CD4-positive, alpha-beta T cell (primary cell): Measurements from ENCODE around the gene NFAM1. TPM values are rescaled to one million over a fixed set of nuclear protein-coding genes. Genes with fewer than 3 reads are reported as not detected.

Experiments used
- ATAC-seq: fragments of 200-7000 bp; cut with Tn5 transposase; one replicate; pipeline ENCODE4 v1.10.0; 2022; ENCODE audit warnings: mild to moderate bottlenecking; ENCODE audit not compliant: poor library complexity
- CTCF ChIA-PET: fragments of 350-600 bp; sonication (Branson Sonifier 250); formaldehyde crosslinking; loops from one replicate; lab custom pipeline; 2021; ENCODE audit warnings: antibody characterized with exemption, inconsistent platforms; lab: Charles Lee
- POLR2A ChIA-PET: fragments of 350-600 bp; sonication (Branson Sonifier 250); formaldehyde crosslinking; loops from one replicate; lab custom pipeline; 2021; ENCODE audit warnings: antibody characterized with exemption, inconsistent platforms; lab: Charles Lee
- DNase-seq, 14 experiments: peaks; one replicate each; pipeline ENCODE4 v3.0.0-alpha.2; 2013 to 2020; ENCODE audit warnings: mixed read lengths in 2 of 14
- H3K27ac ChIP-seq, 2 donors: one replicate each; pipeline versions ENCODE4 v1.5.1 to v1.7.0; 2013; ENCODE audit warnings: low read length in 2 of 2, low read depth in 1 of 2, mild to moderate bottlenecking in 1 of 2
- H3K27me3 ChIP-seq, 2 experiments: 1 replicate in 1 of 2; 2 replicates in 1 of 2; pipeline versions ENCODE4 v1.6.1 to v1.7.0; 2013; ENCODE audit warnings: low read length in 2 of 2, control low read depth in 1 of 2, mild to moderate bottlenecking in 1 of 2, moderate library complexity in 1 of 2; ENCODE audit not compliant: insufficient read depth in 2 of 2, control insufficient read depth in 1 of 2
- H3K36me3 ChIP-seq: one replicate; pipeline ENCODE4 v1.6.1; 2013; ENCODE audit warnings: low read length, control low read depth; ENCODE audit not compliant: insufficient read depth
- H3K4me1 ChIP-seq: one replicate; pipeline ENCODE4 v1.6.1; 2013; ENCODE audit warnings: low read length, control low read depth; ENCODE audit not compliant: insufficient read depth
- H3K4me3 ChIP-seq: one replicate; pipeline ENCODE4 v1.5.1; 2013; ENCODE audit warnings: mild to moderate bottlenecking, low read length, moderate library complexity
- H3K9me3 ChIP-seq, 2 experiments: 1 replicate in 1 of 2; 2 replicates in 1 of 2; pipeline versions ENCODE4 v1.6.1 to v1.7.0; 2013; ENCODE audit warnings: low read length in 2 of 2, mild to moderate bottlenecking in 2 of 2, control low read depth in 1 of 2, moderate library complexity in 1 of 2; ENCODE audit not compliant: control insufficient read depth in 1 of 2, insufficient read depth in 1 of 2
- H3K27ac Mint-ChIP-seq: one replicate; pipeline ENCODE4 v1.8.0; 2020; ENCODE audit warnings: mixed read lengths
- H3K27me3 Mint-ChIP-seq: one replicate; pipeline ENCODE4 v1.8.0; 2021; ENCODE audit warnings: mixed read lengths
- H3K36me3 Mint-ChIP-seq: one replicate; pipeline ENCODE4 v1.8.0; 2021; ENCODE audit warnings: low read depth, mixed read lengths
- H3K4me1 Mint-ChIP-seq: one replicate; pipeline ENCODE4 v1.8.0; 2021; ENCODE audit warnings: low read depth, mixed read lengths
- H3K4me3 Mint-ChIP-seq: one replicate; pipeline ENCODE4 v1.8.0; 2020; ENCODE audit warnings: mild to moderate bottlenecking, mixed read lengths
- H3K9me3 Mint-ChIP-seq: one replicate; pipeline ENCODE4 v1.8.0; 2020; ENCODE audit warnings: mixed read lengths
- intact Hi-C, 2 experiments: fragments of 100-400 bp; cut with DNase I in 1 of 2; cut with micrococcal nuclease in 1 of 2; formaldehyde crosslinking; loops; one replicate each; pipeline versions ENCODE4 v1.15.1 to v1.9.0; 2023 to 2025; cut with DNase I, micrococcal nuclease
- total RNA-seq, 174 experiments: library from RNA in 2 of 174; stranded (reverse) in 2 of 174; gene quantifications; one replicate each; pipeline ENCODE4 v1.2.3 and lab custom pipeline; 2021 to 2026
- TF ChIP-seq, protein P1 (sequence below): fragments of 200-600 bp; IDR thresholded peaks from one replicate; pipeline ENCODE4 v1.8.0; 2022; ENCODE audit warnings: antibody characterized with exemption, mild to moderate bottlenecking

NFAM1 gene
- total RNA-seq, 2 experiments from 2014 or later, result 0.34 to 0.38 TPM

DNA sequence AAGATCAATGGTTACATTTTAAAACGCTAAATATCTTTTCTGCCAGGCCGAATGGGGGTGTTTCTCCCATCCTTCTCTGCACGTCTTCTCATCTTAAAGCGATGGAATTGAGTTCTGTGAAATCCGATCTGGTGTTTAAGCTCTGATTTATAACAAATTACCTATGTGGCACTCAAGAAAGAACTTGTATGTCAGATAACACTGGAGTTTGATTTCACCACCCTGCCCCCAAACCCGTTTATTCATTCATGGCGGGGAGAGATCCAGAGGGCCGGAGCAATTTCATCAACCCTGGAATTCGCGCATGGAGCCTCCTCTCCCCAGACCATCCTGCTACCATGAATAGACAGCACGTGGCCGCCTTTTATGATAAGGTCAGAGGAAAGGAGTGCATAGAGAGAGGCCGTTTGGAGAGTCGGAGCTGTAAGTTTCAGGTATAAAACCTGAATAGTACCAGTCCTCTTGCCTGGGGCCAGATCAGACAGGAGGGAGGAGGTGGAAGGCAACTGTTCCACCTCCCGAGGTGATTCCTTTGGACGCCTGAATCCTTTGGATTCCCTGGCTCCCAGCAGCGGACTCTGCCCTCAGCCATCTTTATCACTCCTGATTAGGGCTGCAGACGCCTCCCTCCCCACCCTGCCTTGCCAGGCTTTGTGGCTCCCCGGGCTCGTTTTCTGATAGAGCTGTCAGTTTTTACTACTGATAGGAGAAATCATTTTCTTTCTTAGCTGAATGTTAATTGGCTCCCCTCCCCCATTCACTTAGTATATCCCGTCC lies 27.3 kb upstream of the NFAM1 start:
- TF ChIP-seq, protein P1, sequence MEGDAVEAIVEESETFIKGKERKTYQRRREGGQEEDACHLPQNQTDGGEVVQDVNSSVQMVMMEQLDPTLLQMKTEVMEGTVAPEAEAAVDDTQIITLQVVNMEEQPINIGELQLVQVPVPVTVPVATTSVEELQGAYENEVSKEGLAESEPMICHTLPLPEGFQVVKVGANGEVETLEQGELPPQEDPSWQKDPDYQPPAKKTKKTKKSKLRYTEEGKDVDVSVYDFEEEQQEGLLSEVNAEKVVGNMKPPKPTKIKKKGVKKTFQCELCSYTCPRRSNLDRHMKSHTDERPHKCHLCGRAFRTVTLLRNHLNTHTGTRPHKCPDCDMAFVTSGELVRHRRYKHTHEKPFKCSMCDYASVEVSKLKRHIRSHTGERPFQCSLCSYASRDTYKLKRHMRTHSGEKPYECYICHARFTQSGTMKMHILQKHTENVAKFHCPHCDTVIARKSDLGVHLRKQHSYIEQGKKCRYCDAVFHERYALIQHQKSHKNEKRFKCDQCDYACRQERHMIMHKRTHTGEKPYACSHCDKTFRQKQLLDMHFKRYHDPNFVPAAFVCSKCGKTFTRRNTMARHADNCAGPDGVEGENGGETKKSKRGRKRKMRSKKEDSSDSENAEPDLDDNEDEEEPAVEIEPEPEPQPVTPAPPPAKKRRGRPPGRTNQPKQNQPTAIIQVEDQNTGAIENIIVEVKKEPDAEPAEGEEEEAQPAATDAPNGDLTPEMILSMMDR, result no peak
- Histone ChIP-seq H3K4me3 (no peak overlapping the region), H3K27ac (no peak overlapping the region), H3K27me3 (peaks cover 0 to 10% of the 10 kb centered on the region in 2 experiments), H3K4me1 (no peaks in the 10 kb centered on the region), H3K9me3 (no peaks in the 10 kb centered on the region), H3K36me3 (no peaks in the 10 kb centered on the region)
- ATAC-seq (no peak), DNase-seq (no peak)
- no peaks in the 10 kb centered on the region for H3K36me3 Mint-ChIP-seq
- no peaks in the 10 kb centered on the region for H3K4me1 Mint-ChIP-seq
- H3K9me3 Mint-ChIP-seq, result no peaks in the 10 kb centered on the region
- no peak overlapping the region for H3K4me3 Mint-ChIP-seq
- peaks cover 25% of the 10 kb centered on the region for H3K27me3 Mint-ChIP-seq
- intact Hi-C loops, result no loop called here
- POLR2A ChIA-PET, result no interaction called here
- CTCF ChIA-PET, result no interaction called here
- no peak overlapping the region for H3K27ac Mint-ChIP-seq

GRCh38 chr22:42452916-42453315 lies 20.7 kb upstream of the NFAM1 start:
- Histone ChIP-seq H3K27me3 (peaks cover 0 to 2% of the 10 kb centered on the region in 2 experiments), H3K4me1 (no peaks in the 10 kb centered on the region), H3K4me3 (no peak overlapping the region), H3K36me3 (no peaks in the 10 kb centered on the region), H3K9me3 (no peaks in the 10 kb centered on the region), H3K27ac (no peak overlapping the region)
- Mint-ChIP-seq H3K36me3 (no peaks in the 10 kb centered on the region), H3K27me3 (peaks cover 12% of the 10 kb centered on the region), H3K9me3 (no peaks in the 10 kb centered on the region), H3K27ac (no peak overlapping the region), H3K4me3 (no peak overlapping the region), H3K4me1 (no peaks in the 10 kb centered on the region)
- TF ChIP-seq, protein P1, result no peak
- DNase-seq (no peak), ATAC-seq (no peak)
- intact Hi-C loops, result no loop called here
- ChIA-PET CTCF (no interaction called here), POLR2A (no interaction called here)

- H3K4me3 Mint-ChIP-seq, result no peak overlapping the region
- POLR2A ChIA-PET, result no interaction called here
- CTCF ChIA-PET, result no interaction called here
- H3K27me3 ChIP-seq, result peaks cover 0 to 2% of the 10 kb centered on the region in 2 experiments
- no peaks in the 10 kb centered on the region for H3K9me3 Mint-ChIP-seq
- no peaks in the 10 kb centered on the region for H3K4me1 Mint-ChIP-seq
- no peak overlapping the region for H3K27ac ChIP-seq
- intact Hi-C loops, result no loop called here
- H3K27me3 Mint-ChIP-seq, result peaks cover 12% of the 10 kb centered on the region
- H3K9me3 ChIP-seq, result no peaks in the 10 kb centered on the region
- H3K4me3 ChIP-seq, result no peak overlapping the region
- ATAC-seq (no peak), DNase-seq (no peak)
- TF ChIP-seq, protein P1, result no peak
- H3K4me1 ChIP-seq, result no peaks in the 10 kb centered on the region
- no peaks in the 10 kb centered on the region for H3K36me3 Mint-ChIP-seq
- H3K27ac Mint-ChIP-seq, result no peak overlapping the region
- H3K36me3 ChIP-seq, result no peaks in the 10 kb centered on the region
These were observed 20.3 kb upstream of the NFAM1 start for GRCh38 chr22:42452456-42452855.
